Dermis microvascular lymphatic vessel endothelial cell (primary cell): ENCODE measurements around the gene PPIL4. TPM values are rescaled to one million over a fixed set of nuclear protein-coding genes. Genes with fewer than 3 reads are reported as not detected.

Experiments used
- DNase-seq, 2 donors: peaks; one replicate each; pipeline versions ENCODE4 v3.0.0 to v3.0.0-alpha.2; 2010; ENCODE audit warnings: low read depth in 2 of 2
- total RNA-seq: library from RNA; depleted of rRNA; stranded (reverse); fragments of >200 nt; gene quantifications from 2 replicates; pipeline ENCODE4 v1.2.1, GENCODE V29; 2014

The PPIL4 gene
- total RNA-seq, 1 donor from 2014 or later: 18.9 TPM

- no peak for DNase-seq
Measured at GRCh38 chr6:149459761-149460160, 86.1 kb downstream of the PPIL4 start.

- no peak for DNase-seq
Measured at GRCh38 chr6:149458806-149459205, 87.0 kb downstream of the PPIL4 start.

GRCh38 chr6:149458196-149458595 lies 87.6 kb downstream of the PPIL4 start:
- DNase-seq: no peak

- DNase-seq: no peak
Measured at GRCh38 chr6:149457316-149457884, 88.4 kb downstream of the PPIL4 start.

- no peak for DNase-seq
Measured at GRCh38 chr6:149456311-149457021, 89.4 kb downstream of the PPIL4 start.

- DNase-seq: no peak
Measured at GRCh38 chr6:149455031-149455732, 90.7 kb downstream of the PPIL4 start.

Other genes with a start within 250 kb of the PPIL4 start
- gene TAB2, start 228.3 kb downstream of the PPIL4 start, total RNA-seq: 11.4 and 19.0 TPM in 2 replicates
- 0.26 and 1.0 TPM in 2 replicates for gene SUMO4, start 145.8 kb downstream of the PPIL4 start, total RNA-seq
- under 0.01 TPM in 2 replicates for gene ZC3H12D, start 61.0 kb downstream of the PPIL4 start, total RNA-seq
- gene GINM1, start 20.3 kb upstream of the PPIL4 start, total RNA-seq: 35.8 and 39.1 TPM in 2 replicates
- gene KATNA1, start 102.7 kb upstream of the PPIL4 start, total RNA-seq: 13.9 and 16.7 TPM in 2 replicates
- 5.5 and 8.2 TPM in 2 replicates for gene LATS1, start 172.1 kb upstream of the PPIL4 start, total RNA-seq
- gene NUP43, start 200.5 kb upstream of the PPIL4 start, total RNA-seq: 26.8 and 30.4 TPM in 2 replicates
- 102 and 103 TPM in 2 replicates for gene PCMT1, start 203.7 kb upstream of the PPIL4 start, total RNA-seq